ENCODE data around the gene LYAR. TPM values are rescaled to one million over a fixed set of nuclear protein-coding genes. Genes with fewer than 3 reads are reported as not detected.

LYAR gene
- total and polyA plus RNA-seq, 2 donors (not counting 3 experiments of a cell fraction or from before 2014, with no cell fraction given): 4.2 to 24.6 TPM

DNA sequence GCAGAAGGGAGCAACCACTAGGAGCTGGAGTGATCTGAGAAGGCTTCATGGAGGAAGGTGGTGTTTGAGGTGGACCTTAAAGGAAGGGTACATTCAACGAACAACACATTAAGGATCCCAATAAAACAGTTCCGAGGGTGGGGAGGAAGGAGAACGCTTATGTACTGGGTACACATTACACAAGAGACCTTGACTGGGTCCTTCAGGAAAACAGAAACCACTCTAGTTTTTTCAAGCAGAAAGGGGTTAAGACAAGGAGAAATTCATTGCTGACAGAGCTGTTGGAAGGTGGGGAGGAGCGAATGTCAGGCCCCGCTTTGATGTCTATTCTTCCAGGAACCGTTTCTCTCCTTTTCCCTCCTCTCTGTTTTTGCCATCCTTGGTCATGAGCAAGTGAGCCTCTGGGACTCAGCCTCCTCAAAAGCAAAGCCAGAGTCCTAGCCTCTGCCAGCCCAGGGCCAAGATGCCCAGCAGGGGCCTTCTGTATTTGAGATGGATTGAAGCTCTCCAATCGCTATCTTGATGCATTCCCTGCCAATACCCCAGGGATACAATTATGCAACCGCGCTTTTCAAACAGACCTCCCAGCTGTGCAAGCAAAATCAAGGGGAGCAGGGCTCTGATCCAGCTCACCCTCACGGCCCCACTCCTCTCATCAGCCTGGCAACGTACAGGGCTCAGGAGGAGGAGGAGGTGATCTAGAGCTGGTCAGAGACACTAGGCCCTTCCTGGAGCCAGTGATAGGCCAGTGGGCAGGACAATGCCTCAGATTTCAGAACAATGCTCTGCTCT, 48.5 kb upstream of the LYAR start:
- Histone ChIP-seq H3K4me2 (ENCODE audit: insufficient read depth, low read length) (no peak overlapping the region), H3K36me3 (ENCODE audit: control insufficient read depth in 2 of 2, extremely low read depth in 1 of 2, insufficient read depth in 2 of 2, low read length in 2 of 2) (no peaks in the 10 kb centered on the region), H3K9me3 (replicated peaks; ENCODE audit: control insufficient read depth, insufficient read depth, low read length) (no peaks in the 10 kb centered on the region), H3K27me3 (ENCODE audit: control insufficient read depth in 2 of 2, insufficient read depth in 2 of 2, low read length in 2 of 2) (peaks cover 0 to 3% of the 10 kb centered on the region in 2 experiments), H2AFZ (ENCODE audit: low read depth, low read length) (no peak overlapping the region), H3K79me2 (ENCODE audit: control insufficient read depth, insufficient read depth, low read length) (no peaks in the 10 kb centered on the region), H3K4me1 (ENCODE audit: control insufficient read depth, extremely low read depth, insufficient read depth, low read length) (no peaks in the 10 kb centered on the region), H3K4me3 (replicated peaks in 1 of 3; ENCODE audit: insufficient read depth in 1 of 3, low read depth in 1 of 3, low read length in 3 of 3) (no peak overlapping the region), H3K9ac (replicated peaks; ENCODE audit: extremely low read depth, insufficient read depth, low read length) (no peak overlapping the region), H3K27ac (ENCODE audit: insufficient read depth, low read depth, low read length) (no peak overlapping the region), H3K9me1 (replicated peaks; ENCODE audit: control insufficient read depth, extremely low read depth, insufficient read depth, low read length) (no peaks in the 10 kb centered on the region), H4K20me1 (replicated peaks; ENCODE audit: control insufficient read depth, extremely low read depth, insufficient read depth, low read length) (no peaks in the 10 kb centered on the region)
- intact Hi-C loops (cut with micrococcal nuclease) (no loop called here), dilution Hi-C loops (cut with MboI; ENCODE audit: extremely low pct_ligation_motif_present, low sequenced_read_pairs) (no loop called here)
- TF ChIP-seq JUN (IDR thresholded peaks at IDR 0.05; ENCODE audit: borderline replicate concordance, insufficient read depth, insufficient read length, low read depth) (no peak), MYC (IDR thresholded peaks at IDR 0.05; ENCODE audit: low read depth, low read length) (no peak), EZH2 (IDR thresholded peaks at IDR 0.05; ENCODE audit: borderline replicate concordance, low read depth, low read length, severe bottlenecking) (no peak), GATA2 (IDR thresholded peaks at IDR 0.05; ENCODE audit: insufficient read depth, insufficient read length, low read depth, low read length) (no peak), POLR2A (IDR thresholded peaks at IDR 0.05; ENCODE audit: low read depth, low read length) (no peak), FOS (IDR thresholded peaks at IDR 0.05; ENCODE audit: borderline replicate concordance, insufficient read depth, low read length) (no peak), POLR2AphosphoS5 (IDR thresholded peaks at IDR 0.05; ENCODE audit: insufficient read depth, low read depth, low read length) (no peak)
- TF ChIP-seq, protein P1, sequence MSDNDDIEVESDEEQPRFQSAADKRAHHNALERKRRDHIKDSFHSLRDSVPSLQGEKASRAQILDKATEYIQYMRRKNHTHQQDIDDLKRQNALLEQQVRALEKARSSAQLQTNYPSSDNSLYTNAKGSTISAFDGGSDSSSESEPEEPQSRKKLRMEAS (IDR thresholded peaks at IDR 0.05; ENCODE audit: insufficient read depth, insufficient read length): no peak
- TF ChIP-seq, protein P2, sequence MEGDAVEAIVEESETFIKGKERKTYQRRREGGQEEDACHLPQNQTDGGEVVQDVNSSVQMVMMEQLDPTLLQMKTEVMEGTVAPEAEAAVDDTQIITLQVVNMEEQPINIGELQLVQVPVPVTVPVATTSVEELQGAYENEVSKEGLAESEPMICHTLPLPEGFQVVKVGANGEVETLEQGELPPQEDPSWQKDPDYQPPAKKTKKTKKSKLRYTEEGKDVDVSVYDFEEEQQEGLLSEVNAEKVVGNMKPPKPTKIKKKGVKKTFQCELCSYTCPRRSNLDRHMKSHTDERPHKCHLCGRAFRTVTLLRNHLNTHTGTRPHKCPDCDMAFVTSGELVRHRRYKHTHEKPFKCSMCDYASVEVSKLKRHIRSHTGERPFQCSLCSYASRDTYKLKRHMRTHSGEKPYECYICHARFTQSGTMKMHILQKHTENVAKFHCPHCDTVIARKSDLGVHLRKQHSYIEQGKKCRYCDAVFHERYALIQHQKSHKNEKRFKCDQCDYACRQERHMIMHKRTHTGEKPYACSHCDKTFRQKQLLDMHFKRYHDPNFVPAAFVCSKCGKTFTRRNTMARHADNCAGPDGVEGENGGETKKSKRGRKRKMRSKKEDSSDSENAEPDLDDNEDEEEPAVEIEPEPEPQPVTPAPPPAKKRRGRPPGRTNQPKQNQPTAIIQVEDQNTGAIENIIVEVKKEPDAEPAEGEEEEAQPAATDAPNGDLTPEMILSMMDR (IDR thresholded peaks at IDR 0.05; ENCODE audit: extremely low read depth in 1 of 2, insufficient read depth in 1 of 2, low read depth in 1 of 2, low read length in 2 of 2): no peak
- DNase-seq (ENCODE audit: low read depth, low spot score) (no peak), FAIRE-seq (no peak)
- no TSS peak for BruUV-seq (replicated peaks)
- CTCF ChIA-PET: interaction anchor here (1.3 to 7.1 kb wide), 4 partner anchors 75 to 90 kb away, joined by 3 to 89 read pairs (median 6); partner anchors contain the start of gene TMEM128
- POLR2A ChIA-PET: no interaction called here
